Measurements from ENCODE around the gene FYB1. TPM values are rescaled to one million over a fixed set of nuclear protein-coding genes. Genes with fewer than 3 reads are reported as not detected.

Gene FYB1
- total RNA-seq, 1 experiment from 2014 or later, result not detected

- no peak overlapping the region for H3K4ac ChIP-seq (ENCODE audit: low read depth, low read length)
- H3K23ac ChIP-seq (ENCODE audit: insufficient read length, low read depth, low read length), result no peak overlapping the region
- H3K9ac ChIP-seq (ENCODE audit: extremely low read depth, insufficient read length, low read length), result no peak overlapping the region
- H3K4me1 Mint-ChIP-seq, result no peaks in the 10 kb centered on the region
- no peaks in the 10 kb centered on the region for H3K79me1 ChIP-seq (ENCODE audit: insufficient read depth, low read depth, low read length, poor library complexity, severe bottlenecking)
- no peaks in the 10 kb centered on the region for H4K20me1 ChIP-seq (ENCODE audit: control insufficient read depth, insufficient read depth, insufficient read length)
- no peak overlapping the region for H2BK120ac ChIP-seq (ENCODE audit: low read depth, low read length, poor library complexity, severe bottlenecking)
- H3K4me2 ChIP-seq (ENCODE audit: insufficient read depth, insufficient read length, low read length), result no peak overlapping the region
- no peak for DNase-seq
- H3K4me1 ChIP-seq (ENCODE audit: insufficient read depth, low read length), result no peaks in the 10 kb centered on the region
- no peak overlapping the region for H3K27ac Mint-ChIP-seq
- no peak overlapping the region for H2AK5ac ChIP-seq (ENCODE audit: insufficient read length, low read length)
- H3K36me3 Mint-ChIP-seq (ENCODE audit: insufficient read depth in 1 of 3, low read depth in 3 of 3), result no peaks in the 10 kb centered on the region
- no peaks in the 10 kb centered on the region for H3K23me2 ChIP-seq (ENCODE audit: insufficient read length, low read depth, low read length, poor library complexity, severe bottlenecking)
- H3T11ph ChIP-seq (ENCODE audit: low read length), result no peak overlapping the region
- H3K9me3 Mint-ChIP-seq, result no peaks in the 10 kb centered on the region
- no peak overlapping the region for H4K91ac ChIP-seq (ENCODE audit: insufficient read length, low read depth, low read length)
- no peak overlapping the region for H3K27ac ChIP-seq (ENCODE audit: insufficient read length, low read depth, low read length)
- H4K5ac ChIP-seq (ENCODE audit: insufficient read length, low read depth, low read length), result no peak overlapping the region
- H3K27me3 Mint-ChIP-seq (ENCODE audit: low read depth), result no peaks in the 10 kb centered on the region; the same call in 1 of the 2 replicates
- H3K56ac ChIP-seq (ENCODE audit: insufficient read length, low read depth, low read length), result no peak overlapping the region
- H3K27me3 ChIP-seq (ENCODE audit: insufficient read depth, low read length), result no peaks in the 10 kb centered on the region
- no CpG with 5 or more reads among the region's 4 CpGs for WGBS (ENCODE audit: extremely low coverage, insufficient read length, low lambda C conversion rate)
- H3K18ac ChIP-seq (ENCODE audit: insufficient read length, low read depth, low read length), result no peak overlapping the region
- no peak overlapping the region for H2BK12ac ChIP-seq (ENCODE audit: insufficient read length, low read depth, low read length)
- no peak overlapping the region for H3K4me3 Mint-ChIP-seq
- H4K8ac ChIP-seq (replicated peaks; ENCODE audit: insufficient read length, low read depth, low read length), result no peak overlapping the region
- H3K9me3 ChIP-seq (ENCODE audit: control insufficient read depth, low read depth, low read length), result no peaks in the 10 kb centered on the region
- no peak for TF ChIP-seq CTCF (conservative IDR thresholded peaks at IDR 0.05)
- no peaks in the 10 kb centered on the region for H3K79me2 ChIP-seq (ENCODE audit: insufficient read depth, low read length)
- H3K14ac ChIP-seq (ENCODE audit: insufficient read depth, low read length), result no peak overlapping the region
- no peak overlapping the region for H2BK5ac ChIP-seq (ENCODE audit: insufficient read length, low read length)
- H2BK15ac ChIP-seq (ENCODE audit: low read depth, low read length), result no peak overlapping the region
- no peak overlapping the region for H2BK20ac ChIP-seq (ENCODE audit: low read depth, low read length, poor library complexity, severe bottlenecking)
- no peak overlapping the region for H2AFZ ChIP-seq (ENCODE audit: low read length)
Measured at GRCh38 chr5:39256477-39257235, 37.3 kb upstream of the FYB1 start.

All from H9 (cell line).